ENCODE results near the gene PAPOLG. TPM values are rescaled to one million over a fixed set of nuclear protein-coding genes. Genes with fewer than 3 reads are reported as not detected.
"Not testable (repeated sequence)": the region's sequence is repeated elsewhere in the genome, so short reads cannot be mapped to it uniquely, and the experiment has no call there.

Gene PAPOLG
- total RNA-seq, 1 donor from 2014 or later, result 20.4 TPM

DNA sequence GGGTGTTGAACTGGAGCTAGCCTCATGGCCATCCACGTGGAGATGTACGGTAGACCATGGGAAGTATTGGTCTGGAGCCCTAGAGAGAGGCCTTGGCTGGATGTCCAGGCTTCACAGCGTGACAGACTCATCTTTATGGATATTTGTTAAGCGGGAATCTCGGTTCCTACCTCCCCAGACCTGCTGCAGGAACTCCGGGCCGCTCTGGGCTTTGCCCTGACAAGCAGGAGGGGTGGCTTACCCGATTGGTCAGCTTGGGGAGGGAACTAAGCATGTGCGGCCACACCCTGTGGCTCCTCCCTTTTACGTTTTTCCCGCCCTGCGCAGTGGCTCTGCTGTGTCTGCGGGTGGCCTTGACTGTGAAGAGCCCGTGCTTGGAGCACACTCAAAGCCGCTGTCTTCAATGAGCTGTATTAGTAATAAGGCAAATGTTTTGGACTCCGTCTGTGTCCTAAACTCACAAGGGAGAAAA is 52.3 kb downstream of the PAPOLG start:
- TF ChIP-seq, protein P1, sequence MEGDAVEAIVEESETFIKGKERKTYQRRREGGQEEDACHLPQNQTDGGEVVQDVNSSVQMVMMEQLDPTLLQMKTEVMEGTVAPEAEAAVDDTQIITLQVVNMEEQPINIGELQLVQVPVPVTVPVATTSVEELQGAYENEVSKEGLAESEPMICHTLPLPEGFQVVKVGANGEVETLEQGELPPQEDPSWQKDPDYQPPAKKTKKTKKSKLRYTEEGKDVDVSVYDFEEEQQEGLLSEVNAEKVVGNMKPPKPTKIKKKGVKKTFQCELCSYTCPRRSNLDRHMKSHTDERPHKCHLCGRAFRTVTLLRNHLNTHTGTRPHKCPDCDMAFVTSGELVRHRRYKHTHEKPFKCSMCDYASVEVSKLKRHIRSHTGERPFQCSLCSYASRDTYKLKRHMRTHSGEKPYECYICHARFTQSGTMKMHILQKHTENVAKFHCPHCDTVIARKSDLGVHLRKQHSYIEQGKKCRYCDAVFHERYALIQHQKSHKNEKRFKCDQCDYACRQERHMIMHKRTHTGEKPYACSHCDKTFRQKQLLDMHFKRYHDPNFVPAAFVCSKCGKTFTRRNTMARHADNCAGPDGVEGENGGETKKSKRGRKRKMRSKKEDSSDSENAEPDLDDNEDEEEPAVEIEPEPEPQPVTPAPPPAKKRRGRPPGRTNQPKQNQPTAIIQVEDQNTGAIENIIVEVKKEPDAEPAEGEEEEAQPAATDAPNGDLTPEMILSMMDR (conservative IDR thresholded peaks at IDR 0.05), result no peak
- H3K27me3 Mint-ChIP-seq (ENCODE audit: low read depth), result no peaks in the 10 kb centered on the region
- no peak overlapping the region for H3K27ac Mint-ChIP-seq (ENCODE audit: unreplicated experiment)
- DNase-seq (ENCODE audit: low read depth, low spot score), result no peak
- no peaks in the 10 kb centered on the region for H3K9me3 Mint-ChIP-seq
- no peak overlapping the region for H3K4me3 Mint-ChIP-seq
- H3K4me1 Mint-ChIP-seq, result peaks cover 7% of the 10 kb centered on the region
- no peaks in the 10 kb centered on the region for H3K36me3 Mint-ChIP-seq (ENCODE audit: low read depth)

DNA sequence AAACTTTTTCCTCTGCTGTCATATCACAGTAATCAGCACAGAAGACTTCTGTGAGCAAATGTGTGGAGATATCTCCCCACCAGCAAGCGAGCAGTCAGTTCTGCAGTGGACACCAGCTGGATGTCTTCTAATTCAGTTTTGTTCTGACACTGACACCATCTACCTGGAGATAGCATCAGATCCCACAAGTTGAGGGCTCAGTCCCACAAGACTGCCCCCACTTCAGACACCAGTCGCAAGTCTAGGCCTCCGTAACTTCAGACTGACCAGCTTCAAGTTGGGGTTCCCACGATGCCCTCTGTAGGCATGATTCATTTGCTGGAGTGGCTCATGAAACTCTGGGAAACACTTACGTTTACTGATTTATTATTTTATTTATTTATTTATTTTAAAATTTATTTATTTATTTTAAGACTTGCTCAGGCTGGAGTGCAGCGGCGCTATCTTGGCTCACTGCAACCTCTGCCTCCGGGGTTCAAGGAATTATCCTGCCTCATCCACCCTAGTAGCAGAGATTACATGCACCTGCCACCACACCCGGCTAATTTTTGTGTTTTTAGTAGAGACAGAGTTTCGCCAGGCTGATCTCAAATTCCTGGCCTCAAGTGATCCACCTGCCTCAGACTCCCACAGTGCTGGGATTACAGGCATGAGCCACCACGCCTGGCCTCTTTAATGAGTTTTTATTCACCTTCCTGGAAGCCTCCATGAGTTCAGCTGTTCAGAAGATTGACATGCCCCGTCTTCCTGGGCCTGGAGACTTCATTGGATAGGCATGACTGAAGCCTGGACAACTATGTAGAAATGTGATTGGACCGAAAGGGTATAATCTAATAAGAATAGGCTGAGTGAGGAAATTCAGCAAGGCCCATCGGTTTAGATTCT is 55.7 kb downstream of the PAPOLG start:
- DNase-seq (ENCODE audit: low read depth, low spot score), result no peak
- peak overlapping the region; percentile 72 for H3K27ac Mint-ChIP-seq (ENCODE audit: unreplicated experiment)
- no peaks in the 10 kb centered on the region for H3K9me3 Mint-ChIP-seq
- H3K36me3 Mint-ChIP-seq (ENCODE audit: low read depth), result no peaks in the 10 kb centered on the region
- TF ChIP-seq, protein P1 (conservative IDR thresholded peaks at IDR 0.05), result no peak
- H3K4me3 Mint-ChIP-seq, result no peak overlapping the region
- no peaks in the 10 kb centered on the region for H3K27me3 Mint-ChIP-seq (ENCODE audit: low read depth)
- H3K4me1 Mint-ChIP-seq, result peaks cover 6% of the 10 kb centered on the region

DNA sequence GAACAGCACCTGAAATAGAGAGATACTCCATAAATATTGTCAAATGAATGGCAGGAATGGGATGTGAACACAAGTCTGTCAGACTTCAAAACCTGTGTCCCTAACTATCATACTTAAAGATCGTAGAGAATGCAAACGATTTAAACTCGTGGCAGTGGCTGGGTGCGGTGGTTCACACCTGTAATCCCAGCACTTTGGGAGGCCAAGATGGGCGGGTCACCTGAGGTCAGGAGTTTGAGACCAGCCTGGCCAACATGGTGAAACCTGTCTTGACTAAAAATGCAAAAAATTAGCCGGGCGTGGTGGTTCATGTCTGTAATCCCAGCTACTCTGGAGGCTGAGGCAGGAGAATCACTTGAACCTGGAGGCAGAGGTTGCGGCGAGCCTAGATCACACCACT is 61.1 kb downstream of the PAPOLG start:
- H3K27me3 Mint-ChIP-seq (ENCODE audit: low read depth); H3K4me3 Mint-ChIP-seq; H3K36me3 Mint-ChIP-seq (ENCODE audit: low read depth); DNase-seq (ENCODE audit: low read depth, low spot score); H3K4me1 Mint-ChIP-seq; H3K9me3 Mint-ChIP-seq; H3K27ac Mint-ChIP-seq (ENCODE audit: unreplicated experiment): not testable (repeated sequence)

DNA sequence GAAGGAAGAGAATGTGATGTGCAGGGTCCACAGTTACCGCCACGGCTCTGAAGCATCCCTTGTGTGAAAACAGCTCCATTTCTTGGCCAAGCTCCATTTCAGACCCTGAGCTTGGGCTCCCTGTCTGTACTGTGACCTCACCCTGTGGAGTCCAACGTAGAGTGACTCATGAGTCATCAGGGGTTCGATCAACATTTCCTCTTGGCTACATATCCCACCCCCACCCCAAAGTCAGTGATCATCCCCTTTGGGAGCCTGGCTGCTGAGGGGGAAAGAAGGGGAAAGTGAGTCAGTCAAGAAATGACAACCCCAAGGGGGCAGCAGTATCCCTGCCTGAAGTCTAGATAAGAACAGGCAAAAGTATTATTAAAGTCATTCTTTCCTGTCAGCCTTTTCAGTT is 62.2 kb downstream of the PAPOLG start:
- H3K27ac Mint-ChIP-seq (ENCODE audit: unreplicated experiment), result no peak overlapping the region
- DNase-seq (ENCODE audit: low read depth, low spot score), result no peak
- H3K4me3 Mint-ChIP-seq, result no peak overlapping the region
- H3K4me1 Mint-ChIP-seq, result no peaks in the 10 kb centered on the region
- no peaks in the 10 kb centered on the region for H3K36me3 Mint-ChIP-seq (ENCODE audit: low read depth)
- H3K9me3 Mint-ChIP-seq, result no peaks in the 10 kb centered on the region
- no peaks in the 10 kb centered on the region for H3K27me3 Mint-ChIP-seq (ENCODE audit: low read depth)
- TF ChIP-seq, protein P1 (conservative IDR thresholded peaks at IDR 0.05), result no peak

DNA sequence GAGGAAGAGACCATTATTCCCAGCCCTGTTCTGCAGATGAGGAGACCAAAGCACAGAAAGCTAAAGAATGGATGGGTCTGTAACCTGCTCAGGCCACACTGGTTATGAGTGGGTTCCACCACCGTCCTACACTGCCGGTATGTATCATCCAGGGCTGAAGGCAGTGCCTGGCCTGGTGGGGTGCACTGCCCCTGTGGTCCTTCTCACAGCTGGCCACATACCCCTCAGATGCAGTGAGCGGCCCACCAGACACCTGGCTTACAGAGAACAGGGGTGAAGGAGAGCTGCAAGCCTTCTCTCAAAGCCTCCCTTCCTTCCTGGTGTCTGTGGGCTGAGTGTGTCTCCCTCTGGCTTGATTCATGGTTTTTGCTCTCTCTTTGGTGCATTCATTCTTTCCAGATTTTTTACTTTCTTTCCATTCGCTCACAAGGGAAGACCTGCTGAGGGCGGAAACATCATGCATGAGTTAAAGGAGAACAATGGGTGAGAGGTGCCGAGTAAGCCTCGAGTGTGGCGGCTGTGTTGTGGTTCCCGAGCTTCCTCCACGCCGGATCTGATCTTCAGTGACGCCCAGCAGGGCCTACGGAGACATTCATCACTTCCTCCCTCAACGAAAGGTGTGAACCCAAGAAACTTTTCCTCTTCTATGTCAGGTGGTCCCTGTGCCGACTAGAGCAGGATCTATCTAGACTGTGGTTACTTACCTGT is 63.2 kb downstream of the PAPOLG start:
- H3K27me3 Mint-ChIP-seq (ENCODE audit: low read depth), result no peaks in the 10 kb centered on the region
- no peak for DNase-seq (ENCODE audit: low read depth, low spot score)
- TF ChIP-seq, protein P1 (conservative IDR thresholded peaks at IDR 0.05), result no peak
- no peaks in the 10 kb centered on the region for H3K9me3 Mint-ChIP-seq
- no peaks in the 10 kb centered on the region for H3K4me1 Mint-ChIP-seq
- H3K27ac Mint-ChIP-seq (ENCODE audit: unreplicated experiment), result no peak overlapping the region
- H3K36me3 Mint-ChIP-seq (ENCODE audit: low read depth), result no peaks in the 10 kb centered on the region
- no peak overlapping the region for H3K4me3 Mint-ChIP-seq

DNA sequence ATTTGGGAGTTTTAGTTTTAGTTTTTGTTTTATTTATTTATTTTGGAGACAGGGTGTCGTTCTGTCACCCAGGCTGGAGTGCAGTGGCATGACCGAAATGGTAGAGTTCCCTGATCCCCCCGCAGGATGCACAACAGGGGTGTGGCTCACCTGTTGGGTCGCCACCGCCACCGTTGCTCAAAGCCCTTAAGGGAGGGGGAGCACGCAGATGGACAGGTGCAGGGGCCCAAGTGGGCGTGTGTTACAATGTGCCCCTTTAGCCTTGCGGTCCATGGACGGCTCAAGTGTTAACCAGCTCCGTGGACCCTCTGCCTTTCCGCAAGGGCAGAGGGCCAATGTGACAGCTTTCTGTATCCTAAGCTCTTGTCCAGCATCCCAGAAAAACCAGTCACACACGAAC is 63.9 kb downstream of the PAPOLG start:
- DNase-seq (ENCODE audit: low read depth, low spot score), result no peak
- H3K27ac Mint-ChIP-seq (ENCODE audit: unreplicated experiment), result no peak overlapping the region
- H3K27me3 Mint-ChIP-seq (ENCODE audit: low read depth), result no peaks in the 10 kb centered on the region
- TF ChIP-seq, protein P1 (conservative IDR thresholded peaks at IDR 0.05), result no peak
- H3K4me1 Mint-ChIP-seq, result no peaks in the 10 kb centered on the region
- no peaks in the 10 kb centered on the region for H3K9me3 Mint-ChIP-seq
- H3K4me3 Mint-ChIP-seq, result no peak overlapping the region
- H3K36me3 Mint-ChIP-seq (ENCODE audit: low read depth), result no peaks in the 10 kb centered on the region

Measured in neural crest cell (in vitro differentiated cells).